GM19467 (cell line): ENCODE results near the gene HCN1.
A peak's percentile ranks its signal among the peaks of the same experiment; 100 is the strongest.

ENCODE experiments used
- ATAC-seq: cut with Tn5 transposase; IDR thresholded peaks from one replicate; pipeline ENCODE4 v1.9.1; 2021; ENCODE audit warnings: mild to moderate bottlenecking, moderate library complexity; ENCODE audit not compliant: unreplicated experiment

Gene HCN1

GRCh38 chr5:45696206-45696836 is at the start of gene HCN1:
TSS of gene HCN1 (minus strand) at chr5:45696380.
- peak; percentile 94 for ATAC-seq

GRCh38 chr5:45741110-45741509 is 44.9 kb upstream of the HCN1 start:
- ATAC-seq = no peak

- ATAC-seq = no peak
Observed at GRCh38 chr5:45737153-45737552, 41.0 kb upstream of the HCN1 start.

GRCh38 chr5:45725537-45725936 is 29.4 kb upstream of the HCN1 start:
- ATAC-seq = no peak

GRCh38 chr5:45697201-45697600 is 1.0 kb upstream of the HCN1 start:
- no peak for ATAC-seq

GRCh38 chr5:45695804-45696156 is 400 bp downstream of the HCN1 start:
- ATAC-seq = no peak

- no peak for ATAC-seq
Observed at GRCh38 chr5:45694971-45695803, 993 bp downstream of the HCN1 start.

GRCh38 chr5:45694255-45694814 is 1.8 kb downstream of the HCN1 start:
- ATAC-seq = no peak

- ATAC-seq = no peak
Observed at GRCh38 chr5:45692481-45692880, 3.7 kb downstream of the HCN1 start.

GRCh38 chr5:45691656-45692055 is 4.5 kb downstream of the HCN1 start:
- ATAC-seq = no peak

GRCh38 chr5:45687701-45688100 is 8.5 kb downstream of the HCN1 start:
- ATAC-seq = no peak

GRCh38 chr5:45686620-45687019 is 9.6 kb downstream of the HCN1 start:
- no peak for ATAC-seq

GRCh38 chr5:45684118-45684517 is 12.1 kb downstream of the HCN1 start:
- ATAC-seq = no peak

GRCh38 chr5:45680950-45681349 is 15.2 kb downstream of the HCN1 start:
- no peak for ATAC-seq

- no peak for ATAC-seq
Observed at GRCh38 chr5:45677524-45677923, 18.7 kb downstream of the HCN1 start.

GRCh38 chr5:45672271-45672670 is 23.9 kb downstream of the HCN1 start:
- no peak for ATAC-seq

GRCh38 chr5:45648744-45649143 is 47.4 kb downstream of the HCN1 start:
- ATAC-seq = no peak

GRCh38 chr5:45643056-45643455 is 53.1 kb downstream of the HCN1 start:
- no peak for ATAC-seq

GRCh38 chr5:45642370-45642769 is 53.8 kb downstream of the HCN1 start:
- no peak for ATAC-seq

GRCh38 chr5:45639040-45639439 is 57.1 kb downstream of the HCN1 start:
- no peak for ATAC-seq

GRCh38 chr5:45627076-45627656 is 69.0 kb downstream of the HCN1 start:
- no peak for ATAC-seq

- no peak for ATAC-seq
Observed at GRCh38 chr5:45623832-45624231, 72.3 kb downstream of the HCN1 start.
